Chondrocyte (in vitro differentiated cells): Measurements from ENCODE around the gene KLHL8. TPM values are rescaled to one million over a fixed set of nuclear protein-coding genes. Genes with fewer than 3 reads are reported as not detected.
"Not testable (repeated sequence)": the region's sequence is repeated elsewhere in the genome, so short reads cannot be mapped to it uniquely, and the experiment has no call there.

Experiments
- DNase-seq: peaks from one replicate; pipeline ENCODE4 v3.0.0; 2021; ENCODE audit warnings: mixed read lengths, low spot score
- H3K27ac Mint-ChIP-seq: one replicate; pipeline ENCODE4 v1.8.0; 2021; ENCODE audit warnings: mild to moderate bottlenecking, moderate library complexity, mixed read lengths; ENCODE audit not compliant: unreplicated experiment
- H3K27me3 Mint-ChIP-seq: 2 replicates; pipeline ENCODE4 v1.8.0; 2021; ENCODE audit warnings: low read depth, mixed read lengths
- H3K36me3 Mint-ChIP-seq: 2 replicates; pipeline ENCODE4 v1.8.0; 2021; ENCODE audit warnings: low read depth, mixed read lengths
- H3K4me1 Mint-ChIP-seq: 2 replicates; pipeline ENCODE4 v1.8.0; 2021; ENCODE audit warnings: low read depth, mild to moderate bottlenecking, mixed read lengths
- H3K4me3 Mint-ChIP-seq: one replicate; pipeline ENCODE4 v1.8.0; 2021; ENCODE audit warnings: mild to moderate bottlenecking, moderate library complexity, mixed read lengths; ENCODE audit not compliant: unreplicated experiment
- H3K9me3 Mint-ChIP-seq: 2 replicates; pipeline ENCODE4 v1.8.0; 2021; ENCODE audit warnings: low read depth, mixed read lengths
- total RNA-seq: library from RNA; stranded (reverse); gene quantifications from 3 replicates; pipeline ENCODE4 v1.2.1, GENCODE V29; 2021
- TF ChIP-seq, protein P1 (sequence below): fragments of 200-600 bp; sonication (generic); IDR thresholded peaks from 2 replicates; pipeline ENCODE4 v1.5.0; 2021; ENCODE audit warnings: antibody characterized with exemption, mild to moderate bottlenecking, moderate library complexity

KLHL8 gene
- total RNA-seq, 1 donor from 2014 or later = 9.1 TPM

DNA sequence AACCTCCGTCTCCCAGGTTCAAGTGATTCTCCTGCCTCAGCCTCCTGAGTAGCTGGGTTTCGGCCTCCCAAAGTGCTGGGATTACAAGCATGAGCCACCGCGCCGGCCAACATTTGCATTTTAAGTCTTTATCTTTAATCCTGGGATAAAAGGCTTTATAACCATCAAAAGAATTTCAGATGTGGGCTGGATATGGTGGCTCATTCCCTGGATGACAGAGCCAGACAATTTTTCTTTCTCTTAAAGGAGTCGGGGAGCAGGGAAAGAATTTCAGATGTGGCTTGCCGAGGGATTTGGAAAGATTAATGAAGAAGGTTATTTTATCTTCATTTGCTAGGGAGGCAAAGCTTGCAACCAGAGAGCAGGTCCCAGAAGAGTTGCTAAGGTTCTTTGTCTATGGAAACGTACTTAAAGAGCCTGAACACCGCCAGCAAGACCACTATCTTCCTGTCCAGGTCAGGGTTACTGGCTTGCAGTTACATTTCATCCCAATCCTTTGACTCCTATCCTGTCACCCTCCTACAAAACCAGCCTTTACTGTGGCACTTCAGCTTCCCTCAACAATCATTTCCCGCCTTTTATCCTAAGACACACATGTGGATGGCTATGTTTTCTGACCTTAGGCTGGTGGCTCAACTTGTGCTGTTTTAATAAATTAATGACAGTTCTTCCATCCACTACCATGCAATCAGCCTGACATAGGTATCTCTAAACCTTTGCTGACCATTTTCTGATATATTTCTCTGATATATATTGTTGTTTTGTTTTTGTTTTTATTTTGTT is 3.9 kb upstream of the KLHL8 start:
- peaks cover 7% of the 10 kb centered on the region for H3K4me1 Mint-ChIP-seq
- no peaks in the 10 kb centered on the region for H3K27me3 Mint-ChIP-seq
- no peaks in the 10 kb centered on the region for H3K9me3 Mint-ChIP-seq
- H3K27ac Mint-ChIP-seq = no peak overlapping the region
- H3K4me3 Mint-ChIP-seq = no peak overlapping the region
- no peak for DNase-seq
- TF ChIP-seq, protein P1, sequence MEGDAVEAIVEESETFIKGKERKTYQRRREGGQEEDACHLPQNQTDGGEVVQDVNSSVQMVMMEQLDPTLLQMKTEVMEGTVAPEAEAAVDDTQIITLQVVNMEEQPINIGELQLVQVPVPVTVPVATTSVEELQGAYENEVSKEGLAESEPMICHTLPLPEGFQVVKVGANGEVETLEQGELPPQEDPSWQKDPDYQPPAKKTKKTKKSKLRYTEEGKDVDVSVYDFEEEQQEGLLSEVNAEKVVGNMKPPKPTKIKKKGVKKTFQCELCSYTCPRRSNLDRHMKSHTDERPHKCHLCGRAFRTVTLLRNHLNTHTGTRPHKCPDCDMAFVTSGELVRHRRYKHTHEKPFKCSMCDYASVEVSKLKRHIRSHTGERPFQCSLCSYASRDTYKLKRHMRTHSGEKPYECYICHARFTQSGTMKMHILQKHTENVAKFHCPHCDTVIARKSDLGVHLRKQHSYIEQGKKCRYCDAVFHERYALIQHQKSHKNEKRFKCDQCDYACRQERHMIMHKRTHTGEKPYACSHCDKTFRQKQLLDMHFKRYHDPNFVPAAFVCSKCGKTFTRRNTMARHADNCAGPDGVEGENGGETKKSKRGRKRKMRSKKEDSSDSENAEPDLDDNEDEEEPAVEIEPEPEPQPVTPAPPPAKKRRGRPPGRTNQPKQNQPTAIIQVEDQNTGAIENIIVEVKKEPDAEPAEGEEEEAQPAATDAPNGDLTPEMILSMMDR = no peak
- H3K36me3 Mint-ChIP-seq = no peaks in the 10 kb centered on the region

GRCh38 chr4:87219632-87220093 is 755 bp downstream of the KLHL8 start:
- TF ChIP-seq, protein P1 = peak; percentile 73
- H3K36me3 Mint-ChIP-seq = no peaks in the 10 kb centered on the region
- no peak for DNase-seq
- no peaks in the 10 kb centered on the region for H3K27me3 Mint-ChIP-seq
- no peaks in the 10 kb centered on the region for H3K9me3 Mint-ChIP-seq
- H3K27ac Mint-ChIP-seq = peak overlapping the region; percentile 87
- H3K4me3 Mint-ChIP-seq = peak overlapping the region; percentile 91
- peaks cover 15% of the 10 kb centered on the region for H3K4me1 Mint-ChIP-seq

DNA sequence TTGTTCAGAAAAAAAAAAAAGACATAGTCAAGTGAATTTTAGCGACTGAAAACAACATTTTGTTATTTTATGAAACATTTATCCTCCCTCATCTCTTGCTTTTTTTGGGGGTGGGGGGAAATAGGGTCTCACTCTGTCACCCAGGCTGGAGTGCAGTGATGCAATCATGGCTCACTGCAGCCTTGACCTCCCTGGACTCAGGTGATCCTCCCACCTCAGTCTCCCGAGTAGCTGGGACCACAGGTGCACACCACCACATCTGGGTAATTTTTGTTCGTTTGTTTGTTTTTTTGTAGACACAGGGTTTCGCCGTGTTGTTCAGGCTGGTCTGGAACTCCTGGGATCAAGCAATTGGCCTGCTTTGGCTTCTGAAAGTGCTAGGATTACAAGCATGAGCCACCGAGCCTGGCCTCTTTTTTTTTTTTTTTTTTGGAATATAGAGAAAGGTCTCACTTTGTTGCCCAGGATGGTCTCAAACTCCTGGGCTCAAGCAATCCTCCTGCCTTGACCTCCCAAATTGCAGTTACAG is 3.1 kb downstream of the KLHL8 start:
- DNase-seq, H3K27me3 Mint-ChIP-seq, H3K27ac Mint-ChIP-seq, H3K4me3 Mint-ChIP-seq, H3K9me3 Mint-ChIP-seq, H3K36me3 Mint-ChIP-seq: not testable (repeated sequence)
- peaks cover 19% of the 10 kb centered on the region for H3K4me1 Mint-ChIP-seq

DNA sequence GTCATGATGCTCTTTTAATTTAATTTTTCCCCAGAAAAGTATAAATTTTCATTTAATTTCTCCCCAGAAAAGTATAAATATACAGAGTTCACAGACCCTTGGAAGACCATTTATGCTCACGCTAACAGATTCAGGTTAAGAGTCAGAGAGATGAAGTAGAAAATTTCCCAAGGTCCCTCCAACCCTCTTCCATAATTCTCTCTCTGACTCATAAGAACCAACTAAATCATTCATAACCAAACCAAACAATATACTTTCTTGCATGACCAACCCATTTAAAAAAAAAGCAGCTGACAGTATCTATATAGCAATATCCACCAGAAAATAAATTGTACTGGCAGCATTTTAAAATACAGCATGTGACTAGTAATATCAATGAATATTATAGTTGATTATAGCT is 3.9 kb downstream of the KLHL8 start:
- peaks cover 23% of the 10 kb centered on the region for H3K4me1 Mint-ChIP-seq
- no peak overlapping the region for H3K4me3 Mint-ChIP-seq
- no peaks in the 10 kb centered on the region for H3K9me3 Mint-ChIP-seq
- no peaks in the 10 kb centered on the region for H3K36me3 Mint-ChIP-seq
- DNase-seq = no peak
- TF ChIP-seq, protein P1 = no peak
- H3K27me3 Mint-ChIP-seq = no peaks in the 10 kb centered on the region
- H3K27ac Mint-ChIP-seq = no peak overlapping the region

- H3K4me1 Mint-ChIP-seq = peaks cover 20% of the 10 kb centered on the region
- no peak for DNase-seq
- H3K27me3 Mint-ChIP-seq = no peaks in the 10 kb centered on the region
- TF ChIP-seq, protein P1 = no peak
- no peak overlapping the region for H3K27ac Mint-ChIP-seq
- no peaks in the 10 kb centered on the region for H3K36me3 Mint-ChIP-seq
- no peak overlapping the region for H3K4me3 Mint-ChIP-seq
- no peaks in the 10 kb centered on the region for H3K9me3 Mint-ChIP-seq
Observed at GRCh38 chr4:87213421-87214075, 6.9 kb downstream of the KLHL8 start.
